Body of pancreas (tissue), 4 donors: ENCODE data around the gene PRMT7. TPM values are rescaled to one million over a fixed set of nuclear protein-coding genes. Genes with fewer than 3 reads are reported as not detected.
A peak's percentile ranks its signal among the peaks of the same experiment; 100 is the strongest.

Source experiments
- ATAC-seq: fragments of 150-250 bp; one replicate; pipeline ENCODE4 v1.9.1; 2016
- DNase-seq, 4 donors: peaks; one replicate each; pipeline ENCODE4 v3.0.0-alpha.2; 2019
- H3K27ac ChIP-seq, 4 donors: fragments of 200-600 bp; sonication (generic); 1 replicate in 3 of 4; 2 replicates in 1 of 4; pipeline versions ENCODE4 v1.5.1 to v1.6.1; 2016 to 2019; ENCODE audit warnings: mild to moderate bottlenecking in 1 of 4, mixed read lengths in 1 of 4, moderate library complexity in 1 of 4
- H3K27me3 ChIP-seq, 2 donors: fragments of 200-600 bp; sonication (generic); one replicate each; pipeline ENCODE4 v1.6.0; 2016; ENCODE audit warnings: mild to moderate bottlenecking in 1 of 2
- H3K36me3 ChIP-seq, 2 donors: fragments of 200-600 bp; sonication (generic); replicated peaks in 1 of 2; 2 replicates each; pipeline ENCODE4 v1.5.1; 2016; ENCODE audit warnings: low read depth in 2 of 2; ENCODE audit not compliant: insufficient read depth in 1 of 2
- H3K4me1 ChIP-seq: fragments of 200-600 bp; sonication (generic); one replicate; pipeline ENCODE4 v1.6.0; 2016
- H3K4me3 ChIP-seq, 2 donors: fragments of 200-600 bp; sonication (generic); 1 replicate in 1 of 2; 2 replicates in 1 of 2; pipeline ENCODE4 v1.5.1; 2016 to 2019
- H3K9me3 ChIP-seq, 3 donors: fragments of 200-600 bp; sonication (generic); 1 replicate in 2 of 3; 2 replicates in 1 of 3; pipeline ENCODE4 v1.5.1; 2016
- CTCF ChIP-seq, 7 experiments: fragments of 450-650 bp in 4 of 7; fragments of 200-600 bp in 3 of 7; sonication (generic) in 3 of 7; IDR thresholded peaks; one replicate each; pipeline ENCODE4 v1.5.1; 2016 to 2019; ENCODE audit warnings: antibody characterized with exemption in 7 of 7
- POLR2A ChIP-seq, 3 donors: fragments of 450-650 bp; IDR thresholded peaks; one replicate each; pipeline ENCODE4 v1.6.1; 2016; ENCODE audit warnings: antibody characterized with exemption in 3 of 3, mild to moderate bottlenecking in 2 of 3
- WGBS, 2 donors: methylation state at CpG; one replicate each; pipeline ENCODE4 v1.1.5; 2017; 5-methylcytosine and 5-hydroxymethylcytosine counted together
- intact Hi-C: fragments of 100-400 bp; cut with DNase I; formaldehyde crosslinking; loops from one replicate; pipeline ENCODE4 v1.15.1; 2023
- total RNA-seq, 2 donors: library from RNA; depleted of rRNA; stranded (reverse); fragments of >200 nt; gene quantifications; one replicate each; pipeline ENCODE4 v1.1.0, GENCODE V29; 2016

PRMT7 gene
- total RNA-seq, 2 donors from 2014 or later, result 27.4 to 35.8 TPM

- H3K4me3 ChIP-seq, result no peak overlapping the region
- no peaks in the 10 kb centered on the region for H3K9me3 ChIP-seq
- intact Hi-C loops, result no loop called here
- no peaks in the 10 kb centered on the region for H3K4me1 ChIP-seq
- DNase-seq (peak in 1 of 4 donors; percentile 20), ATAC-seq (no peak)
- H3K27ac ChIP-seq, result no peak overlapping the region
- no peaks in the 10 kb centered on the region for H3K27me3 ChIP-seq
- 71% methylated on average over 27 of the region's 28 CpGs; no CpG with 5 or more reads in 1 of the 2 donors for WGBS, 2 donors
- TF ChIP-seq CTCF (IDR thresholded peaks at IDR 0.05), result no peak
- no peak for TF ChIP-seq POLR2A (IDR thresholded peaks at IDR 0.05)
- peaks cover 0 to 14% of the 10 kb centered on the region in 2 donors for H3K36me3 ChIP-seq
Measured at GRCh38 chr16:68356249-68356918, 45.6 kb downstream of the PRMT7 start.

GRCh38 chr16:68356919-68357286 lies 46.1 kb downstream of the PRMT7 start:
- intact Hi-C loops, result no loop called here
- no peak for DNase-seq

GRCh38 chr16:68357521-68357922 lies 46.7 kb downstream of the PRMT7 start:
- Histone ChIP-seq H3K4me3 (no peak overlapping the region), H3K36me3 (peaks cover 0 to 12% of the 10 kb centered on the region in 2 donors), H3K4me1 (no peaks in the 10 kb centered on the region), H3K27me3 (no peaks in the 10 kb centered on the region), H3K27ac (no peak overlapping the region), H3K9me3 (no peaks in the 10 kb centered on the region)
- ATAC-seq, result no peak
- no peak for DNase-seq
- WGBS, 2 donors, result 85 to 93% methylated on average over 9 of the region's 9 CpGs
- intact Hi-C loops, result no loop called here
- TF ChIP-seq CTCF (IDR thresholded peaks at IDR 0.05), result no peak
- TF ChIP-seq POLR2A (IDR thresholded peaks at IDR 0.05), result no peak

More at GRCh38 chr16:68356919-68357286, 46.1 kb downstream of the PRMT7 start:
- Histone ChIP-seq H3K36me3 (peaks cover 0 to 14% of the 10 kb centered on the region in 2 donors), H3K27me3 (no peaks in the 10 kb centered on the region), H3K27ac (no peak overlapping the region), H3K9me3 (no peaks in the 10 kb centered on the region), H3K4me1 (no peaks in the 10 kb centered on the region), H3K4me3 (no peak overlapping the region)
- TF ChIP-seq CTCF (IDR thresholded peaks at IDR 0.05) (no peak), POLR2A (IDR thresholded peaks at IDR 0.05) (no peak)
- WGBS, 2 donors, result 84% methylated on average over 5 of the region's 5 CpGs; no CpG with 5 or more reads in 1 of the 2 donors
- ATAC-seq, result no peak

DNA sequence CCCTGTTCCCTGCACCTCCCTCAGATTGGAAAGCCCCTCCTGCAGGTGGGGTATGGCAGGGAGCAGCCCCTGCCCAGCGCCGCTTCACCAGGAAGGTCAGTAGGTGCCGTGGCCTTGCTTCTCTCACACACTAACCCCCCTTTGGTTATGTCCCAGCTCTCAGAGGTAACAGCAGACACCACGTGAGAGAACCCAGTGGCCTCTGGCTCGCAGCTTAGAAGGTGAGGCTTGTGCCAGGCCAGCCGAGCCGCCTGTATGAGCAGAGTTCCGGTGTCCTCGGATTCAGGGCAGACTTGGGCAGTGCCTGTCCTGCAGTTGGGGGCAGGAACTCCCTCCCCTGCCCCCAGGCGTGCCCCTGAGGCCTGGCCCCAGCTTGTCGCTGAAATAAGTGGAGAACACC lies 47.1 kb downstream of the PRMT7 start:
- Histone ChIP-seq H3K4me1 (no peaks in the 10 kb centered on the region), H3K9me3 (no peaks in the 10 kb centered on the region), H3K36me3 (peaks cover 0 to 12% of the 10 kb centered on the region in 2 donors), H3K27me3 (no peaks in the 10 kb centered on the region), H3K27ac (no peak overlapping the region), H3K4me3 (no peak overlapping the region)
- ATAC-seq (no peak), DNase-seq (no peak)
- TF ChIP-seq CTCF (IDR thresholded peaks at IDR 0.05), result no peak
- 89 to 94% methylated on average over 8 to 11 of the region's 11 CpGs for WGBS, 2 donors
- intact Hi-C loops, result no loop called here

GRCh38 chr16:68358951-68359350 lies 48.1 kb downstream of the PRMT7 start:
- 86 to 90% methylated on average over 2 to 8 of the region's 13 CpGs for WGBS, 2 donors
- intact Hi-C loops, result no loop called here
- ATAC-seq, result no peak

More at GRCh38 chr16:68358951-68359350, 48.1 kb downstream of the PRMT7 start:
- DNase-seq, result no peak
- no peaks in the 10 kb centered on the region for H3K9me3 ChIP-seq
- H3K27me3 ChIP-seq, result no peaks in the 10 kb centered on the region
- TF ChIP-seq POLR2A (IDR thresholded peaks at IDR 0.05) (no peak), CTCF (IDR thresholded peaks at IDR 0.05) (no peak)
- H3K4me3 ChIP-seq, result no peak overlapping the region
- H3K4me1 ChIP-seq, result no peaks in the 10 kb centered on the region
- no peak overlapping the region for H3K27ac ChIP-seq
- peaks cover 0 to 12% of the 10 kb centered on the region in 2 donors for H3K36me3 ChIP-seq
